NCI-H748 (cell line): ENCODE data around the gene TEX22.

Experiments used
- DNase-seq: peaks from one replicate; lab custom pipeline; 2025; ENCODE audit not compliant: unreplicated experiment; lab: John Stamatoyannopoulos, UW

TEX22 gene

DNA sequence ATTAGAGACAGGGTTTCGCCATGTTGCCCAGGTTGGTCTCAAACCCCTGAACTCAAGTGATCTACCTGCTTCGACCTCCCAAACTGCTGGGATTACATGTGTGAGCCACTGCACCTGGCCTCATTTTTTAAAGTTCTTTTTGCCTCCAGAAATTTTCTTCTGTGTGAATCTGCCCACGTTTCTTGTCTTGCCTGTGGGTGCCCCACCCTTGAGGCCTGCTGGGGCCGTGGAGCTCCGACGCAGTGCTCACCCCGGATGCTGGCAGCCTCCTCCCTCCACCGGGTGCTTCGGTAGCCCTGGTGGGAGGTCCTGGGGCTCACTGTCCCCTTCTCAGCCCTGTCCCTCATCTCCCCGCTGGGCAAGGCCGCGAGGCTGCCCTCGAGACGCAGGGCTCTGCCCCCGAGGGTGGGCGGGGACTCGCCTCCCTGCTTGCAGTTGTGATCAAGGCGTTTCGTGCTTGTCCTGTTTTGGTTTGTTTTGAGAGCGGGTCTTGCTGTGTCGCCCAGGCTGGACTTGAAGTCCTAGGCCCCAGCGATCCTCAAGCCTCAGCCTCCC is 56.8 kb downstream of the TEX22 start:
- no peak for DNase-seq

DNA sequence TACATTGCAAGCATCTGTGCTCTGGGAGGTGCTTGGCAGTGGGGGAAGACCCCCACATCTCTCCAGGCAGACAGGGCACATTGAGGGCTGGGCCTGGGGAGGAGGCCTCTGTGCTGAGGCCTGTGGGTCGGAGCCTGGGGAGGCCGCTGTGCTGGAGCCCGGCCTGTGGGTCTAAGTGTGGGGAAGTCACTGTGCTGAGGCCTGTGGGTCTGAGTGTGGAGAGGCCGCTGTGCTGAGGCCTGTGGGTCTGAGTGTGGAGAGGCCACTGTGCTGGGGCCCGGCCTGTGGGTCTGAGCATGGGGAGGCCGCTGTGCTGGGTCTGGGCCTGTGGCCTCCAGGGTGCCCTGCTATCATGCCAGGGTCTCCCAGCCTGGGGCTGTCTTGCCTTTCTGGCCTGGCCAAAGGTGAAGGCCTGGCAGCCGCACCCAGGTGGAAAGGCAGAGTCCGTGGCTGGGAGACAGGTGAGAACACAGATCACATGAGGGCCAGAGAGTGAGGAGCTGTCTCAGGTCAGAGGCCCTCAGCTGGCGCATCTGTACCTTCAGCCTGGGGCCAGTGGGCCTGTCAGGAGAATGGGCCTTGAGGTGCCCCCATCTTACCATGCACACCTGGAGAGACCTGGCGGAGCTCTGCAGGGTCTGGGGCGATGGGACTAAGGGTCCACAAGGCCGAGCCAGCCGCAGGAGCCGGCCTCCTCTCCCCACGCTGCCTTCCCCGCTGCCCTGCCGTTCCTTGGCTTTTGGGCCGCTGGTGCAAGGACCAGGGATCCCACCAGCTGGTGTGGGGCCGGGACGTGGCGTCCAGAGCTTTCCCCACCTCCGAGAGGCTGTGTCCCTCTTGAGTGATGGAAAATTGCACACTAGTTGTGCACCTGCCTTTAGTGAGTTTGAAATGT is 57.7 kb downstream of the TEX22 start:
- DNase-seq, result no peak

DNA sequence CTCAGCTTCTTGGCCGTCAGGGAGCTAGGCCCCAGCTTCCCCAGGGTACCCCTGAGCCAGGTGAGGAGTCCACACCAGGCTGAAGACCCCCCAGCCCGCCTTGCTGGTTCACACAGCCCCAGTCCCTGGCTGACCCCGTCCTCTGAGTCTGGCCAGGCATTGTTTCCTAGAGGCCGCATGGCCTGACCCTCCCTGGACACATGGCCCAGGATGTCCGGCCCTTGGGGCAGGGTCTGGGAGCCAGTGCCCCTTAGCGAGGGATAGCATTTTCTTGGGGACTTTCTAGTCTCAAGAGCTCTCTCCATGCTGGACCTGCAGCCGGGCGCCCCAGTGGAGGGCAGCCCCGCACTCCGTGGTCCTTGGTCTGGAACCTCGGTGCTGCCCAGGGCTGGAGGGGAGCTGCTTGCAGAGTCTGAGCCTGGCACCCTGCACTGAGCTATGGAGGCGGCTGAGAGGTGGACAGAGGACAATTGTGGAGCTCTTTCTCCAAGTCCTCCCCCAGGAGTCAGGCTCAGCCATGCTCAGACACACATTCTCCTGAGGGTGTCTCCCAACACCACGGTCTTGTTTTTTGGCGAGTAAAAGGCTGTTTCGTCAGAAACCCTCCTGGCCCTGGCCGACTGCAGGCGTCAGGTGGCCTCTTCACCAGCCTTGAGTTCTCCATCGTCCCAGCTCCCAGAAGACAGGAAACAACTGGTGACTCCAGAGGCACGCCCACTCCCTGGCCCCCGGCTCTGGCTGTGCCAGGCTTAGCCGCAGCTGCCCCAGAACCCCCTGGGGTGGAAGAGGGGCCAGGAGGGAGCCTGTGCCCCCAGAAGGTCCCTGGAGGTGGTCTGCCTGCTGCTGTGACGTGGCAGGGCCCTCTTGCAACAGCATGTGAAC is 58.6 kb downstream of the TEX22 start:
- no peak for DNase-seq

DNA sequence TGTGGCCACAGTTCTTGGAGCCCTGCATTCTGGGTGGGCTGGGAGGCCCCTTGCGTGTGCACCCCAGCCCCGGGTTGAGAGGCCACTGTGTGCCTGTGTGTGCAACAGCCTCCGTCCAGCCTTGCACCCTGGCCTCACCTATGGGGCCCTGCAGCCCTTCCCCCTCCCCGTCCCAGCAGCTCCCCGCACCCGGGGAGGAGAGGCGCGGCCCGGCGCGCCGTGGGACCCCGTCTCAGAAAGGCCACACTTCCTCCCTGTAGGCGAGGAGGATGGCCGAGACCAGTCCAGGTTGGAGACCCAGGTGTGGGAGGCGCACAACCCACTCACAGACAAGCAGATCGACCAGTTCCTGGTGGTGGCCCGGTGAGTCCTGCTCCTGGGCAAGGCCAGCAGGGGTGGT is 59.7 kb downstream of the TEX22 start:
- DNase-seq, result no peak

DNA sequence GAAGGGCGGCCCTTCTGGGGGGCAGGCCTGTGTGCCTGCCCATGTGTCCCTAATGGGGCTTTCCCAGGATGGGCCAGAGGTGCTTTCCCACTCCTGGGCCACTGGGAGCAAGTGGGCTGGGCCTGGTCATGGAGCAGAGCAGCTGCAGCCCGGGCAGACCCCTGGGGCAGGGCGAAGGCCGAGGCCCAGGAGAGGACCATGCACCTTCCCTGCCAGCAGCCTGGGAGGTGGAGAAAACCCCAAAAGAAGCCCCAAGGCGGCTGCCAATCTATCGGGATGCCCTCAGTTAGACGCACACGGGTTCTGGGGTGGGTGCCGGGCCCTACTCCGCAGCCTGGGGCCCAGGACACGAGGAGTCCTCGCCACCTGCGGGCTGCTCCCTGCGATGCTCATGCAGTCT is 60.2 kb downstream of the TEX22 start:
- no peak for DNase-seq

DNA sequence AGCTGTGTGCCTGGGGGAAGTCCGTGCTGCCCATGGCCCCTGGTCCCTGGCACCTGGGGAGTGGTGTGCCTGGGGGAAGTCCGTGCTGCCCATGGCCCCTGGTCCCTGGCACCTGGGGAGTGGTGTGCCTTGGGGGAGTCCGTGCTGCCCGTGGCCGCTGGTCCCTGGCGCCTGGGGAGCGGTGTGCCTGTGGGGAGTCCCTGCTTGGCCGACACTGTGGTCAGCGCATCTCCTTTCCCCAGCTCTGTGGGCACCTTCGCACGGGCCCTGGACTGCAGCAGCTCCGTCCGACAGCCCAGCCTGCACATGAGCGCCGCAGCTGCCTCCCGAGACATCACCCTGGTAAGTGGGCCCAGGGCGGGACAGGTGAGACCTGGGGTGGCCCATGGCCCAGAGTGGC is 61.8 kb downstream of the TEX22 start:
- DNase-seq, result no peak

DNA sequence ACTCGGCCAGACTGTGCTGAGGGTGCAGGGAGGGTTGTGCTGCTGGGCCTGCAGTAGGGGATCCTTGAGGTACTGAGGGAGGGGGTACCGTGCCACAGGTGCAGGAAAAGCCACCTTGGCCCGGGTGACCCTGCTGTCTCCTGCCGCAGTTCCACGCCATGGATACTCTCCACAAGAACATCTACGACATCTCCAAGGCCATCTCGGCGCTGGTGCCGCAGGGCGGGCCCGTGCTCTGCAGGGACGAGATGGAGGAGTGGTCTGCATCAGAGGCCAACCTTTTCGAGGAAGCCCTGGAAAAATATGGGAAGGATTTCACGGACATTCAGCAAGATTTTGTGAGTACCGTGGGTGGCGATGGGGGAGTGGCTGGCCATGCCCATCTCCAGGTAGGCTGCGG is 62.3 kb downstream of the TEX22 start:
- no peak for DNase-seq

DNA sequence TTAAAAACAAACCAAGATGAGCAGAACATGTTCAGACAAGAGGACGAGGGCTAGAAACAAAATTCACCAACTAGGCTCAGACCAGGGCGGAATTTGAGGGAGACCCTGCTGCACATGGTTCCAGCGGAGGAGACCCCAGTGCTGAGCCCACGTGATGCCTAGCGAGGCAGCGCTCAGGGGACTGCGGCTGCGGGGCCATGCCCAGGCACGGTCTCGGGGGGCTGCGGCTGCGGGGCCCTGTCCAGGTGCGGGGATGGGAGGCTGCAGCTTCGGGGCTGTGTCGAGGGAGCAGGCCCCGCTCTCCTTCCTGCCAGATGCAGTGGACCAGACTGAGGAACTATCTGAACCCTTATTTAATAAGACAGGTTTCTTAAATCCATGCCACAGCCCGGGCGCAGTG is 63.6 kb downstream of the TEX22 start:
- DNase-seq, result no peak
